ENCODE data around the gene SLC25A21. TPM values are rescaled to one million over a fixed set of nuclear protein-coding genes. Genes with fewer than 3 reads are reported as not detected.

Gene SLC25A21
- total RNA-seq, 1 experiment from 2014 or later, result 1.3 TPM

GRCh38 chr14:36662258-36662542, 510.2 kb downstream of the SLC25A21 start:
- in situ Hi-C loops (cut with HindIII; ENCODE audit: low pct_unique_long_range_greater_than_20kb, low sequenced_read_pairs), result no loop called here
- no peak for DNase-seq (ENCODE audit: low read depth)

GRCh38 chr14:36661506-36662257, 510.7 kb downstream of the SLC25A21 start, which contains the start of gene PAX9:
Gene PAX9 (plus strand): TSS chr14:36661860. CDS start chr14:36662090, 230 bp downstream.
- in situ Hi-C loops (cut with HindIII; ENCODE audit: low pct_unique_long_range_greater_than_20kb, low sequenced_read_pairs), result no loop called here

GRCh38 chr14:36660736-36661505, 511.5 kb downstream of the SLC25A21 start:
- DNase-seq (ENCODE audit: low read depth), result no peak
- in situ Hi-C loops (cut with HindIII; ENCODE audit: low pct_unique_long_range_greater_than_20kb, low sequenced_read_pairs), result no loop called here

More at GRCh38 chr14:36661506-36662257, 510.7 kb downstream of the SLC25A21 start, which contains the start of gene PAX9:
- DNase-seq (ENCODE audit: low read depth), result peak; percentile 86

DNA sequence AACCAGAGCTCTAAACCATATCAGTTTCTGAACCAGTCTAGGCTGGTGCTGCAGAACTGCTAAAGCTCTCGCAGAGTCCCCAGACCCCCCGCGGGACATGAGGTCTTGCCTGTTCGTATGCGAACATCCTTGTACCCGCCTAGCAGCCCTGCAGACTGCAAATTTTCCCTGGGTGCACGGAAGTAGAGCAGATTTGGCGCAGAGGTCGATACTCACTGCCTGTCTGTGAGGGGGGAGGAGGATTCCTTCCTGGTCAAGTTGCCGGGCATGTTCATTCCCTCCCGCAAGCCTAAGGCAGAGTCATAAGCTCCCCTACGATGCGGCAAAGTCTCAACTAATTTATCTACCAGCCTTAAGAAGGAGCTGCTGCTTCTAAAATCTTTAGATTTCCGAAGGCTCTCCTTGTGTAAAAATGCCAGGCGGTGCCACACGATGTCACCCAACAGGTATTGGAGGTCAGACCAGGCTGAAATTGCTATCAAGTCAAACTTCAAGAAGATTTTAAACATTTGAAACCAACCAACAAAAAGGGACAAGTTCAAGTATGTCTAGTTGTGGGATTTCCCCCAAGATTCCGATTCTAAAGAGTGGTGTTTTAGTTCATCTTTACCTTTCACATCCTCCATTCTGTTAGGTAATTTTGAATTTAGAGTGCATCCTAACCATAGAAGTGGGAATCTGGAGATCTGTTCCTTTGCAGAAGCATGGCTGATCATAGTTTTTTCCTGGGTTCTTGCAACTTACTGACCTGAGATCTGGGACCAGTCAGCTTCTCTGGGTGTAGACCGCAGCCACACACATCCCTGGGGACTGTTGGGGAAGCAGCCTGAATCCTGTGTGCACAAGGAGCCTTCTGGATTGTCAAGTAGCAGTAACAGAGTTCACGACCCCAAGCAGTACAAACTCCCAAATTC, 512.3 kb downstream of the SLC25A21 start:
- DNase-seq (ENCODE audit: low read depth), result no peak
- in situ Hi-C loops (cut with HindIII; ENCODE audit: low pct_unique_long_range_greater_than_20kb, low sequenced_read_pairs), result no loop called here

GRCh38 chr14:36659010-36659821, 513.2 kb downstream of the SLC25A21 start:
- in situ Hi-C loops (cut with HindIII; ENCODE audit: low pct_unique_long_range_greater_than_20kb, low sequenced_read_pairs), result no loop called here
- no peak for DNase-seq (ENCODE audit: low read depth)

- DNase-seq (ENCODE audit: low read depth), result no peak
- in situ Hi-C loops (cut with HindIII; ENCODE audit: low pct_unique_long_range_greater_than_20kb, low sequenced_read_pairs), result no loop called here
Measured at GRCh38 chr14:36658123-36659009, 514.0 kb downstream of the SLC25A21 start.

GRCh38 chr14:36657399-36658122, 514.8 kb downstream of the SLC25A21 start:
- DNase-seq (ENCODE audit: low read depth), result no peak

GRCh38 chr14:36656687-36657398, 515.6 kb downstream of the SLC25A21 start:
- no peak for DNase-seq (ENCODE audit: low read depth)
- in situ Hi-C loops (cut with HindIII; ENCODE audit: low pct_unique_long_range_greater_than_20kb, low sequenced_read_pairs), result no loop called here

More at GRCh38 chr14:36657399-36658122, 514.8 kb downstream of the SLC25A21 start:
- in situ Hi-C loops (cut with HindIII; ENCODE audit: low pct_unique_long_range_greater_than_20kb, low sequenced_read_pairs), result no loop called here

- no peak for DNase-seq (ENCODE audit: low read depth)
- in situ Hi-C loops (cut with HindIII; ENCODE audit: low pct_unique_long_range_greater_than_20kb, low sequenced_read_pairs), result no loop called here
Measured at GRCh38 chr14:36655963-36656686, 516.3 kb downstream of the SLC25A21 start.

- DNase-seq (ENCODE audit: low read depth), result no peak
- in situ Hi-C loops (cut with HindIII; ENCODE audit: low pct_unique_long_range_greater_than_20kb, low sequenced_read_pairs), result no loop called here
Measured at GRCh38 chr14:36655571-36655962, 516.8 kb downstream of the SLC25A21 start.

- DNase-seq (ENCODE audit: low read depth), result no peak
- in situ Hi-C loops (cut with HindIII; ENCODE audit: low pct_unique_long_range_greater_than_20kb, low sequenced_read_pairs), result no loop called here
Measured at GRCh38 chr14:36654794-36655381, 517.5 kb downstream of the SLC25A21 start.

DNA sequence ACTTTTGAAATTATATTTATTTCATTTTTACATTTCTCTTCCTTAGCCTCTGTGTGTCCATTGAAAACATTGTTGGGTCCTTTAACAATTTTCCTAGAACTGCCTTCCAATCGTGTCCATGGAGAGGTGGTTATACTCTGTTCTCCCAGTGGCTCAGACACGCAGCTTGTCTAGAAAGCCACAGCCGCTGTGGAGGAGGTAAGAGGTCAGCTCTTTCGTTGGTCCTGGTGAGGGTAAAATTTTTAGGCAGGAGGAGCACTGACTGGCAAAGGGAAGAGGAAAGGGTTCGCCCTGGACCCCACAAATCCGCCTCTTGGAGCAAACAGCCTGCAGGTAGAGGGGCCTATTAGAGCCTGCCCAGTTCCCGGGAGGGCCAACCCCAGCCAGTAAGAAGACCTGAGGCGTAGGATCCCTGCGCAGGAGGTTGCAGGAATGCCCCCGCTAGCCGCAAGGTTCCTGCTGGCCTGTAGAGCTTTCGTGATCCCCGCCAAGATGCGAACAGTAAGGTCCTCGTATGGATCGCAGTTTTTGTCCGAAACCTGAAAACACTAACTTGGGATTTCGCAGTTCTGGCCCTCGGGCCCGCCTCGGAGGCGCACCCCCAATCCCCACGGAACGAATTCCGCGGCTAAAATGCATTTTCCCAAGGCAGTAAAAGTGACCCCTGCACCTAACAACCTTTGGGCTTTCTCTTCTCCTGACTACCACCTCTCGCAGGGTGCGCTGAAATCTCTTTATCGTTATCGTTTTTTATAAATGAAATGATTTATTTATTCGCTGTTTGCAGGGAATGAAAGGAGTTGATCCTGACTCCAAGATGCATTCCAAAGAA, 518.2 kb downstream of the SLC25A21 start:
- no peak for DNase-seq (ENCODE audit: low read depth)
- in situ Hi-C loops (cut with HindIII; ENCODE audit: low pct_unique_long_range_greater_than_20kb, low sequenced_read_pairs), result no loop called here

DNA sequence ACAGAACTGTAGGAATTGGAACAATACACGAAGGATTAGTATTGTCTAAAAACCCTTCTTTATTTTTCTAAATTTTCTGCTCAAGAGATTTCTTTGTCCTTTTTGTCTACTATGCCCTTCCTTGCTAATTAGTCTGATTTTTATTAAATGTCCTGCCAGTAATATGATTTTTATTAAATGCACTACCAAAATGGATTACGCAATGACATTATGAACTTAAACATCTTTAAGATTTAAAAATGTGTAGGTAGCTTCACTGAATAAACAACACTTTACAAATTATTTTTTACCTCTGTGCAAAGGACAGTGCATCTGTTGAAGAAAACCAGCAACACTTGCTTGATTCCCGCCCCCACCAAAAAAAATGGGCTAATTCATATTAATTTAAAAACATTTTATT, 519.0 kb downstream of the SLC25A21 start:
- in situ Hi-C loops (cut with HindIII; ENCODE audit: low pct_unique_long_range_greater_than_20kb, low sequenced_read_pairs), result no loop called here
- no peak for DNase-seq (ENCODE audit: low read depth)

DNA sequence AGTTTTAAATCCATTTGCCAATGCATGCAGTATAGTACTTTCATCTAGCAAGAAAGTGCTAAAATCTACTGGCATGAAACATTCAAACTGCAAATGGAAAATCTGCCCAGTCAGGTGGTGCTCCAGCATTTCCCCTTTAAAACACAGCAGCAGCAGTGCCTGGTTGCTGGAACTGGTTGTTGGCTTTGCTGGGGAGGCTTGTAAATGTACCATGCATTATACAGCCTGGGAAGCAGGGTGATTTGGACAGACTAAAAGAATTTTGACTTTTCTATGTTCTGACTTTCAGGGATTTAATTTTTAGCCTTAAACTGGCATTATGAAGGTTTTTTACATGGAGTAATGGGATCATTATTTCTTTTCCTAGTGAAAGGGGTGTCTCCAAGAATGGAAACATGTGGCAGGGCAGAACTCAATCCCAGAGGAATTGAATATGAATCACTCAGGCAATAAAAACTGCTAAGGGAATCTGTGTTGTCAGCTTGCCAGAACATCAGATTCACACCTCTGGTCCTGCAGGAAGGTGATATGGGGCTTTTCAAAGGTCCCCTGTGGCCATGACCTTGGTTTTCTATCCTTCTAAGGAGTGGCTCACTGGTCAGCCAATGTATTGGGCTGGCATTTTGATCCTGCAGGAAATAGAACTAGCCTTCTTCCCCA, 519.7 kb downstream of the SLC25A21 start:
- in situ Hi-C loops (cut with HindIII; ENCODE audit: low pct_unique_long_range_greater_than_20kb, low sequenced_read_pairs), result no loop called here
- DNase-seq (ENCODE audit: low read depth), result no peak

All from Caki2 (cell line).